HG03159 (cell line): Measurements from ENCODE around the gene SLIT1.

Experiments
- ATAC-seq: cut with Tn5 transposase; IDR thresholded peaks from one replicate; pipeline ENCODE4 v1.9.1; 2021; ENCODE audit warnings: mild to moderate bottlenecking, moderate library complexity; ENCODE audit not compliant: unreplicated experiment

Gene SLIT1

GRCh38 chr10:97007417-97007816 is 178.3 kb downstream of the SLIT1 start:
- no peak for ATAC-seq

GRCh38 chr10:97006364-97006763 is 179.4 kb downstream of the SLIT1 start:
- ATAC-seq = no peak

- ATAC-seq = no peak
Measured at GRCh38 chr10:97005349-97005748, 180.4 kb downstream of the SLIT1 start.

GRCh38 chr10:97004591-97004990 is 181.2 kb downstream of the SLIT1 start:
- ATAC-seq = no peak

GRCh38 chr10:97003804-97004201 is 182.0 kb downstream of the SLIT1 start:
- ATAC-seq = no peak

GRCh38 chr10:97003151-97003803 is 182.5 kb downstream of the SLIT1 start:
- no peak for ATAC-seq

GRCh38 chr10:97002670-97003069 is 183.1 kb downstream of the SLIT1 start:
- no peak for ATAC-seq

- ATAC-seq = no peak
Measured at GRCh38 chr10:97001183-97001991, 184.4 kb downstream of the SLIT1 start.

GRCh38 chr10:97000487-97001182 is 185.1 kb downstream of the SLIT1 start:
- ATAC-seq = no peak

- no peak for ATAC-seq
Measured at GRCh38 chr10:96999987-97000386, 185.8 kb downstream of the SLIT1 start.

GRCh38 chr10:96999337-96999736 is 186.4 kb downstream of the SLIT1 start:
- no peak for ATAC-seq

GRCh38 chr10:96998329-96998888 is 187.3 kb downstream of the SLIT1 start:
- no peak for ATAC-seq

- ATAC-seq = no peak
Measured at GRCh38 chr10:96996275-96996965, 189.3 kb downstream of the SLIT1 start.

- ATAC-seq = no peak
Measured at GRCh38 chr10:96995851-96996250, 189.9 kb downstream of the SLIT1 start.

- ATAC-seq = peak; percentile 55
Measured at GRCh38 chr10:96992721-96993120, 193.0 kb downstream of the SLIT1 start.

GRCh38 chr10:96991313-96991841 is 194.4 kb downstream of the SLIT1 start:
- ATAC-seq = peak; percentile 50

GRCh38 chr10:96988426-96988825 is 197.3 kb downstream of the SLIT1 start:
- ATAC-seq = no peak

- no peak for ATAC-seq
Measured at GRCh38 chr10:96987842-96988175, 197.9 kb downstream of the SLIT1 start.

- no peak for ATAC-seq
Measured at GRCh38 chr10:96987141-96987841, 198.5 kb downstream of the SLIT1 start.

GRCh38 chr10:96986200-96986856 is 199.4 kb downstream of the SLIT1 start:
- ATAC-seq = no peak
